Suppressor macrophage (primary cell): ENCODE measurements around the gene CMKLR1.

Experiments used
- DNase-seq, 4 experiments: peaks; one replicate each; pipeline ENCODE4 v3.0.0-alpha.2; 2020 to 2022

CMKLR1 gene

GRCh38 chr12:108335349-108336119 lies 3.6 kb downstream of the CMKLR1 start:
- peak; percentile 65 to 87 (median 74) for DNase-seq

- peak; percentile 83 to 94 (median 90) for DNase-seq
Measured at GRCh38 chr12:108333898-108334699, 5.0 kb downstream of the CMKLR1 start.

- peak; percentile 95 to 99 (median 96) for DNase-seq
Measured at GRCh38 chr12:108332791-108333382, 6.2 kb downstream of the CMKLR1 start.

GRCh38 chr12:108328420-108328819 lies 10.7 kb downstream of the CMKLR1 start:
- DNase-seq, result no peak

- DNase-seq, result no peak
Measured at GRCh38 chr12:108327621-108328344, 11.3 kb downstream of the CMKLR1 start.

- no peak for DNase-seq
Measured at GRCh38 chr12:108326254-108326750, 12.8 kb downstream of the CMKLR1 start.

- DNase-seq, result no peak
Measured at GRCh38 chr12:108325549-108325948, 13.6 kb downstream of the CMKLR1 start.

GRCh38 chr12:108325018-108325358 lies 14.1 kb downstream of the CMKLR1 start:
- no peak for DNase-seq

GRCh38 chr12:108324351-108325017 lies 14.6 kb downstream of the CMKLR1 start:
- DNase-seq, result peak; percentile 55 to 82 (median 68)

- DNase-seq, result no peak
Measured at GRCh38 chr12:108323581-108323980, 15.5 kb downstream of the CMKLR1 start.

- no peak for DNase-seq
Measured at GRCh38 chr12:108322998-108323397, 16.1 kb downstream of the CMKLR1 start.

- DNase-seq, result no peak
Measured at GRCh38 chr12:108321688-108322087, 17.4 kb downstream of the CMKLR1 start.

GRCh38 chr12:108320507-108321293 lies 18.4 kb downstream of the CMKLR1 start:
- DNase-seq, result peak in 1 of 4 experiments; percentile 41

GRCh38 chr12:108319277-108320234 lies 19.6 kb downstream of the CMKLR1 start:
- no peak for DNase-seq

GRCh38 chr12:108318472-108319275 lies 20.4 kb downstream of the CMKLR1 start:
- DNase-seq, result no peak

- DNase-seq, result peak in 2 of 4 experiments; percentile 80 to 82
Measured at GRCh38 chr12:108317308-108318234, 21.5 kb downstream of the CMKLR1 start.

- DNase-seq, result peak in 1 of 4 experiments; percentile 30
Measured at GRCh38 chr12:108316176-108317086, 22.7 kb downstream of the CMKLR1 start.
